HG02970 (cell line): Measurements from ENCODE around the gene NDUFS6.
"Not testable (repeated sequence)": the region's sequence is repeated elsewhere in the genome, so short reads cannot be mapped to it uniquely, and the experiment has no call there.

Experiments used
- ATAC-seq: cut with Tn5 transposase; IDR thresholded peaks from one replicate; pipeline ENCODE4 v1.9.1; 2021; ENCODE audit warnings: mild to moderate bottlenecking, moderate library complexity, moderate number of reproducible peaks; ENCODE audit not compliant: unreplicated experiment, low FRiP score

NDUFS6 gene

GRCh38 chr5:1814183-1815020, 13.2 kb downstream of the NDUFS6 start:
- no peak for ATAC-seq

GRCh38 chr5:1815071-1815786, 14.0 kb downstream of the NDUFS6 start:
- ATAC-seq: no peak

DNA sequence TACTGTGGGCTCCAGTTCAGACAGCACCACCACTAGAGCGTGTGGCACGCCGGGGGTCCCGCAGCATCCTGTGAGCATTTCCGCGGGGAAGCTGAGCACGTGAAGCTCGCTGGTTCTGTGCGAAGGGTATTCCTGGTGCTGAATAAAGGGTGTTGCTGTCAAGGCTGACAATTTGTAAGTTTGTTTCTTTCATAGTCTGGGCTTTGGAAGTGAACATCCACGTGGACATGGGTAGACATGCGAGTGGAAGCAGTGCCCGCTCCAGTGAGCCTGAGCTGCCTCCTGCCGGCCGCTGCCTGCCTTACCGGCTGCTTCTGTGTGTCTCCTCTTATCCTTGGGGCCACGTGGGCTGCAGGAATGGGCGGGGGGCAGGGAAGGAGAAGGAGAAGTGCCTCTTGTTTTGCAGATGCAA, 14.7 kb downstream of the NDUFS6 start:
- ATAC-seq: no peak

DNA sequence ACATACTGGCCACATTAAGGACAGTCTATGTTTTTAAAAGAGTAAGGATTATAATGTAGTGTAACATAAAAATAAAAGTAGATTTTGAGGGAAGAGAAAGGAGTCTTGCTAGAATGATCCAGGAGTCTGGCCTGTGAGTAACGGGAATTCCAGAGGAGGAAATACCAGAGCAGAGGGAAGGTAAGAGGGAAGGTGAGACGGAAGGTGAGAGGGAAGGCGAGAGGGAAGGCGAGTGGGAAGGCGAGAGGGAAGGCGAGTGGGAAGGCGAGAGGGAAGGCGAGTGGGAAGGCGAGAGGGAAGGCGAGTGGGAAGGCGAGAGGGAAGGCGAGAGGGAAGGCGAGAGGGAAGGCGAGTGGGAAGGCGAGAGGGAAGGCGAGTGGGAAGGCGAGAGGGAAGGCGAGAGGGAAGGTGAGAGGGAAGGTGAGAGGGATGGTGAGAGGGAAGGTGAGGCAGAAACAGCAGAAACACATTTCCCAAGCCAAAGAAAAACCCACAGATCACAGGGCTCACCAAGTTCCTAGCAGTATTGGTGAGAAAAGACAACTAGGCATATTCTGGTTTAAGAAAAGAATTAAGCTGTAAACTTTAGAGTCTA, 15.4 kb downstream of the NDUFS6 start:
- ATAC-seq: not testable (repeated sequence)

DNA sequence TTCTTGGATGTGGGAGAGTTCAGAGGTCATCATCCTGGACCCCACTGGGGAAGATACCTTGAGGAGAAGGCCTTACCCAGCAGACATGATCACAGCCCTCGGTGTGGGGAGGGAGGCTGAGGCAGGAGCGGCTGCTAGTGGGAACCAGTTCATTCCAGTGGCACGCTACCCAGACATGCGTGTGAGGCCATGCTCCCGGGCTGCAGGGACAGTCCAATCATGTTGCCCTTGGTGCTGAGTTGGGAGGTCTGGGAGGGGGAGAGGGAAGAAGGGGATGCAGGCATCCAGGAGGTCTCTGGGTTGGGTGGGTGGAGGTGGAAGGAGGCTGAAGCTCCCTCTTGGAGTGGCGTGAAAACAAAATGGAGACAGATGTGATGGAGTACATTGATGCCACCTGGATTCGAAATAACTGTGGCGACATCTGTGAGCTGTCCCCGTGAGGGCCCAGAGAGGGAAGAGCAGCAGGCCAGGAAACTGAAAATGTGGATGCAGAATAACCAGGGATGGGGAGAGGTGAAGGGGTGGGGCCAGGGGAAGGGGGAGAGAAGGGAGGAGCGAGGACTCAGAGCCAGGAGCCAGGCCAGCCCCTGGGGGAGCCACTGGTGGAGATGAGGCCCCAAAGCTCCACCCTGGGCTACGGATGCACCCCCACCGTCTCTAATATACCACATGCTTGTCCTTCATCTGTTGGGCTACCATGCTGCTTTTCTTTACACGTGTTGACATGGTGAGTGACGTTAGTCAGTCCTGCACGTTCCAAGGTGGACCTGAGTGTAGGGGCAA, 16.2 kb downstream of the NDUFS6 start:
- no peak for ATAC-seq

GRCh38 chr5:1818784-1819183, 17.6 kb downstream of the NDUFS6 start:
- no peak for ATAC-seq

DNA sequence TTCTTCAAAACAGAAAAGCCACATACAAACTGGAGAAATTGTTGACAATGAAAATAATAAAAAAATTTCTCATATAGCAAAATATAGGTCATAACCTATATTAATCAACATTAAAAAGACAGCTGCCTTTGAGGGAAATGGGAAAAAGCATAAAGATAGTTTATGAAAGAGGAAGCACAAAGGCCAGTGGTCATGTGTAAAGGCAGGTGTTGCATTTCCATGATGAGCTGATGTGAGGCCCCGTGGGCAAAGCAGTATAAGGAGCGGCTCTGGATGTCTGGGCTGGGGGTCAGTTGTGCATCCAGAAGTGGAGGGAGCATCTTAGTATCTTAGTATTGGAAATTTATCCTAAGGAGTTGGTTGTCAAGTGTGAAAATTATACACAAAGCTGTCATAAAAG, 18.3 kb downstream of the NDUFS6 start:
- ATAC-seq: no peak

- ATAC-seq: no peak
These were observed 19.2 kb downstream of the NDUFS6 start for GRCh38 chr5:1820381-1820780.

GRCh38 chr5:1820926-1821325, 19.7 kb downstream of the NDUFS6 start:
- no peak for ATAC-seq

DNA sequence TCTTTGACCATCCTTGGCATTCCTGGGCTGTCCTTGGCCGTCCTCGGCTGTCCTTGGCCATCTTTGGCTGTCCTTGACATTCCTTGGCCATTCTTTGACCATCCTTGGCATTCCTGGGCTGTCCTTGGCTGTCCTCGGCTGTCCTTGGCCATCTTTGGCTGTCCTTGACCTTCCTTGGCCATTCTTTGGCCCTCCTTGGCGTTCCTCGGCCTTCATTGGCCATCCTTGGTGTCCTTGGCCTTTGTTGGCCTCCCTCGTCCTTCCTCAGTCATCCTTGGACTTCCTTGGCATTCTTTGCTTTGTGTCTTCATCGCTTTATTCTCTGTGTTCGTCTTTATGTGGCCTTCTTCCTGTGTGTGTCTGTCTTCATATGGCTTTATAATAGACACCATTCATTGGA, 20.7 kb downstream of the NDUFS6 start:
- no peak for ATAC-seq

DNA sequence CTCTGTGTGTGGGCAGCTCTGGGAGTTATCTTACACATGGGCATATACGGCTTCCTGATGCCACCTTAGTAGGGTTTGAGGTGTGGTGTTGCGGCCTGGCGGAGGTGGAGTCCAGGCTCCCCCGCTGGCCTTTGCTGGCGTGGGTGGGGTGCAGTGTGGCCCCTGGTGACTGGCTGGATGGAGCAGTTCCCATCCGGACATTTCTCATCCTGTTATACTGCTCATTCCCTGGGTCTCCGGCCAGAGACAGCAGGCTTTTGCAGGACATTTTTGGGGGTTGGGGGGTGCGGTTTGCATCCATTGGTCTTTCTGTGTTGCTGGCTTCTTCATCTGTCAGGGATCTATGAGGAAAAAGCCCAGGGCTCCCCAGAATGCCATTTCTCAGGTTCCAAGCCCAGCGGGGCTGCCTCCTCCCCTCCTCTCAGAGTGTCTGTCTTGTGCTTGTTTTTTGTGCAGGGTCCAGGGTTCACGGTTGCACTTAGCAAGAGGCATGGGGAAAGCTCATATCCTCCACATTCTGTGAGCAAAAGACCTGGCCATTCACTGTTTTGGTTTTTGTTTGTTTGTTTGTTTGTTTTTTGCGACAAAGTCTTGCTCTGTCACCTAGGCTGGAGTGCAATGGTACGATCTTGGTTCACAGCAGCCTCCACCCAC, 22.3 kb downstream of the NDUFS6 start:
- no peak for ATAC-seq

GRCh38 chr5:1824109-1824821, 23.1 kb downstream of the NDUFS6 start:
- ATAC-seq: no peak

DNA sequence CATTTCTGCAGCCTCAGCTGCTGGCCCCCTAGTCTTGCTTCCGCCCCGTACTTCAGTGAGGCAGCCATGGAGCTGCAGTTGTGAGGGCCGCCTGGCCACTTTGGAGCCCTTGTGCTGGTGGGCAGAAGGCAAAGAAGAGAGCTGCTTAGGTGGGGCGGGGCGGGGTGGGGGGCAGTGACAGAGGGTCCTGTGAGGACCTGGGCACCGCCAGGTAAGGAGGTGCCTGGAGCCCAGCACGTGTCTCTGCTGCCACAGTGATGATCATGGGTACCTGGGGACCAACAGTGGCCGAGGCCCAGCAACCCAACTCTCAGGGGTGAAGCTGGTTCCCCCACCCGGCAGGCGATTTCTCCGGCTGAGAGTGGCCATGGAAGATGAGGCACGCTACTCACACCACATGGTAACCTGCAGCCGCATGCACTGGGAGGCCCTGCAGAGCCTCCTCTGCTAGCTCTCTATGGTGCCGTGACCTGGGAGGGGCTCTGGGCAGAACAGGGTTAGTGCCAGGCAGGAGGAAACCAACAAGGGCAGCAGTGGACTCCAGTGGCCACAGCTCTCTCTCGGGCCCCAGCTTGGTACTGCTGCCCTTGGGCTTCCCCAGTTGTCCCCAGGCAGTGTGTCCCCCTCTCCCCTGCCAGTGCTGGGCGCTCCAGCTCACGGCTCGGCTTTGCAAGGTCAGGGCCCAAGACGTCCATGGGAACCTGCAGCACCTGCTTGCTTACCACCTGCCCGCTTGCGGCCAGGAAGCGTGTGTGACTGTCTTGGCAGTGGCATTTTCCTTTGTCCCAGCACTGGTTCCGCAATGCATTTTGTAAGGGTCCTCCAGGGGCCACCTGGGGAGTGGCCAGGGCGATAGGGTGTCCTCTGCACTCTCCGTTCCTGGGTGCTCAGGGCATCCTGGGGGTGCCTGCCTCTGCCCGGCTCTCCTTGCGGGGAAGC, 24.0 kb downstream of the NDUFS6 start:
- ATAC-seq: no peak

GRCh38 chr5:1826235-1826980, 25.2 kb downstream of the NDUFS6 start:
- ATAC-seq: no peak

GRCh38 chr5:1827025-1827885, 26.0 kb downstream of the NDUFS6 start:
- no peak for ATAC-seq

- no peak for ATAC-seq
These were observed 26.7 kb downstream of the NDUFS6 start for GRCh38 chr5:1827886-1828397.
